Measurements from ENCODE around the gene LAMB3.

Gene LAMB3

GRCh38 chr1:209673631-209674417 lies 21.6 kb upstream of the LAMB3 start:
- Mint-ChIP-seq H3K4me1 (ENCODE audit: low read depth) (peaks cover 47% of the 10 kb centered on the region), H3K27ac (no peak overlapping the region), H3K4me3 (peak overlapping the region; percentile 38), H3K9me3 (no peaks in the 10 kb centered on the region), H3K36me3 (ENCODE audit: low read depth) (no peaks in the 10 kb centered on the region), H3K27me3 (ENCODE audit: low read depth) (peaks cover 34% of the 10 kb centered on the region)
- no peak for DNase-seq (ENCODE audit: low spot score)

GRCh38 chr1:209672705-209673630 lies 20.7 kb upstream of the LAMB3 start:
- Mint-ChIP-seq H3K27me3 (ENCODE audit: low read depth) (peaks cover 29% of the 10 kb centered on the region), H3K9me3 (no peaks in the 10 kb centered on the region), H3K4me1 (ENCODE audit: low read depth) (peaks cover 47% of the 10 kb centered on the region), H3K4me3 (peak overlapping the region; percentile 52), H3K27ac (peak overlapping the region; percentile 83), H3K36me3 (ENCODE audit: low read depth) (no peaks in the 10 kb centered on the region)
- DNase-seq (ENCODE audit: low spot score), result peak; percentile 72

GRCh38 chr1:209670441-209671082 lies 18.3 kb upstream of the LAMB3 start:
- Mint-ChIP-seq H3K27me3 (ENCODE audit: low read depth) (peaks cover 10% of the 10 kb centered on the region), H3K9me3 (no peaks in the 10 kb centered on the region), H3K36me3 (ENCODE audit: low read depth) (no peaks in the 10 kb centered on the region), H3K4me3 (no peak overlapping the region), H3K4me1 (ENCODE audit: low read depth) (peaks cover 42% of the 10 kb centered on the region), H3K27ac (no peak overlapping the region)
- no peak for DNase-seq (ENCODE audit: low spot score)

- Mint-ChIP-seq H3K4me3 (no peak overlapping the region), H3K27me3 (ENCODE audit: low read depth) (no peaks in the 10 kb centered on the region), H3K27ac (no peak overlapping the region), H3K4me1 (ENCODE audit: low read depth) (peaks cover 15% of the 10 kb centered on the region), H3K36me3 (ENCODE audit: low read depth) (no peaks in the 10 kb centered on the region), H3K9me3 (no peaks in the 10 kb centered on the region)
- no peak for DNase-seq (ENCODE audit: low spot score)
Observed at GRCh38 chr1:209667708-209668107, 15.5 kb upstream of the LAMB3 start.

- H3K36me3 Mint-ChIP-seq (ENCODE audit: low read depth), result no peaks in the 10 kb centered on the region
- H3K27me3 Mint-ChIP-seq (ENCODE audit: low read depth), result no peaks in the 10 kb centered on the region
- H3K9me3 Mint-ChIP-seq, result no peaks in the 10 kb centered on the region
- peaks cover 11% of the 10 kb centered on the region for H3K4me1 Mint-ChIP-seq (ENCODE audit: low read depth)
- DNase-seq (ENCODE audit: low spot score), result no peak
- no peak overlapping the region for H3K4me3 Mint-ChIP-seq
- H3K27ac Mint-ChIP-seq, result no peak overlapping the region
Observed at GRCh38 chr1:209667103-209667502, 14.9 kb upstream of the LAMB3 start.

GRCh38 chr1:209662879-209663327 lies 10.7 kb upstream of the LAMB3 start:
- no peak for DNase-seq (ENCODE audit: low spot score)
- Mint-ChIP-seq H3K4me1 (ENCODE audit: low read depth) (peaks cover 12% of the 10 kb centered on the region), H3K27ac (no peak overlapping the region), H3K27me3 (ENCODE audit: low read depth) (no peaks in the 10 kb centered on the region), H3K36me3 (ENCODE audit: low read depth) (no peaks in the 10 kb centered on the region), H3K4me3 (no peak overlapping the region), H3K9me3 (no peaks in the 10 kb centered on the region)

- no peaks in the 10 kb centered on the region for H3K9me3 Mint-ChIP-seq
- H3K27me3 Mint-ChIP-seq (ENCODE audit: low read depth), result no peaks in the 10 kb centered on the region
- H3K36me3 Mint-ChIP-seq (ENCODE audit: low read depth), result no peaks in the 10 kb centered on the region
- H3K4me3 Mint-ChIP-seq, result no peak overlapping the region
- no peak for DNase-seq (ENCODE audit: low spot score)
- no peak overlapping the region for H3K27ac Mint-ChIP-seq
- peaks cover 14% of the 10 kb centered on the region for H3K4me1 Mint-ChIP-seq (ENCODE audit: low read depth)
Observed at GRCh38 chr1:209661071-209661470, 8.8 kb upstream of the LAMB3 start.

GRCh38 chr1:209659909-209660308 lies 7.7 kb upstream of the LAMB3 start:
- DNase-seq (ENCODE audit: low spot score), result peak; percentile 58
- Mint-ChIP-seq H3K4me1 (ENCODE audit: low read depth) (peaks cover 14% of the 10 kb centered on the region), H3K27me3 (ENCODE audit: low read depth) (no peaks in the 10 kb centered on the region), H3K36me3 (ENCODE audit: low read depth) (no peaks in the 10 kb centered on the region), H3K4me3 (peak overlapping the region; percentile 52), H3K9me3 (no peaks in the 10 kb centered on the region), H3K27ac (peak overlapping the region; percentile 53)

GRCh38 chr1:209657918-209658317 lies 5.7 kb upstream of the LAMB3 start:
- H3K27me3 Mint-ChIP-seq (ENCODE audit: low read depth), result no peaks in the 10 kb centered on the region
- H3K4me1 Mint-ChIP-seq (ENCODE audit: low read depth), result peaks cover 14% of the 10 kb centered on the region
- no peak overlapping the region for H3K4me3 Mint-ChIP-seq
- H3K9me3 Mint-ChIP-seq, result no peaks in the 10 kb centered on the region
- no peak overlapping the region for H3K27ac Mint-ChIP-seq
- no peaks in the 10 kb centered on the region for H3K36me3 Mint-ChIP-seq (ENCODE audit: low read depth)
- DNase-seq (ENCODE audit: low spot score), result no peak

GRCh38 chr1:209657140-209657879 lies 5.1 kb upstream of the LAMB3 start:
- no peaks in the 10 kb centered on the region for H3K27me3 Mint-ChIP-seq (ENCODE audit: low read depth)
- H3K9me3 Mint-ChIP-seq, result no peaks in the 10 kb centered on the region
- no peak overlapping the region for H3K27ac Mint-ChIP-seq
- H3K4me1 Mint-ChIP-seq (ENCODE audit: low read depth), result peaks cover 16% of the 10 kb centered on the region
- no peak for DNase-seq (ENCODE audit: low spot score)
- no peak overlapping the region for H3K4me3 Mint-ChIP-seq
- H3K36me3 Mint-ChIP-seq (ENCODE audit: low read depth), result no peaks in the 10 kb centered on the region

- peaks cover 28% of the 10 kb centered on the region for H3K4me1 Mint-ChIP-seq (ENCODE audit: low read depth)
- no peak overlapping the region for H3K27ac Mint-ChIP-seq
- no peak for DNase-seq (ENCODE audit: low spot score)
- no peaks in the 10 kb centered on the region for H3K27me3 Mint-ChIP-seq (ENCODE audit: low read depth)
- H3K9me3 Mint-ChIP-seq, result no peaks in the 10 kb centered on the region
- H3K4me3 Mint-ChIP-seq, result no peak overlapping the region
- no peaks in the 10 kb centered on the region for H3K36me3 Mint-ChIP-seq (ENCODE audit: low read depth)
Observed at GRCh38 chr1:209655411-209656231, 3.4 kb upstream of the LAMB3 start.

GRCh38 chr1:209653915-209654351 lies 1.7 kb upstream of the LAMB3 start:
- Mint-ChIP-seq H3K27ac (peak overlapping the region; percentile 7), H3K9me3 (no peaks in the 10 kb centered on the region), H3K4me1 (ENCODE audit: low read depth) (peaks cover 23% of the 10 kb centered on the region), H3K36me3 (ENCODE audit: low read depth) (no peaks in the 10 kb centered on the region), H3K27me3 (ENCODE audit: low read depth) (no peaks in the 10 kb centered on the region), H3K4me3 (no peak overlapping the region)
- DNase-seq (ENCODE audit: low spot score), result no peak

Data from T-helper 2 cell treated with Interferon-gamma antibody and Interleukin-4, amounts not matched to agents 5 μg/mL and 100 μg/mL, for 36 hours (primary cell).